Measurements from ENCODE around the gene BATF.

GRCh38 chr14:75595226-75595625, 73.0 kb downstream of the BATF start:
- TF ChIP-seq, protein P1, sequence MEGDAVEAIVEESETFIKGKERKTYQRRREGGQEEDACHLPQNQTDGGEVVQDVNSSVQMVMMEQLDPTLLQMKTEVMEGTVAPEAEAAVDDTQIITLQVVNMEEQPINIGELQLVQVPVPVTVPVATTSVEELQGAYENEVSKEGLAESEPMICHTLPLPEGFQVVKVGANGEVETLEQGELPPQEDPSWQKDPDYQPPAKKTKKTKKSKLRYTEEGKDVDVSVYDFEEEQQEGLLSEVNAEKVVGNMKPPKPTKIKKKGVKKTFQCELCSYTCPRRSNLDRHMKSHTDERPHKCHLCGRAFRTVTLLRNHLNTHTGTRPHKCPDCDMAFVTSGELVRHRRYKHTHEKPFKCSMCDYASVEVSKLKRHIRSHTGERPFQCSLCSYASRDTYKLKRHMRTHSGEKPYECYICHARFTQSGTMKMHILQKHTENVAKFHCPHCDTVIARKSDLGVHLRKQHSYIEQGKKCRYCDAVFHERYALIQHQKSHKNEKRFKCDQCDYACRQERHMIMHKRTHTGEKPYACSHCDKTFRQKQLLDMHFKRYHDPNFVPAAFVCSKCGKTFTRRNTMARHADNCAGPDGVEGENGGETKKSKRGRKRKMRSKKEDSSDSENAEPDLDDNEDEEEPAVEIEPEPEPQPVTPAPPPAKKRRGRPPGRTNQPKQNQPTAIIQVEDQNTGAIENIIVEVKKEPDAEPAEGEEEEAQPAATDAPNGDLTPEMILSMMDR (IDR thresholded peaks at IDR 0.05) = no peak
- TF ChIP-seq POLR2A (IDR thresholded peaks at IDR 0.05) = no peak

All from Peyer's patch (tissue), 4 donors.